NB4 (cell line): ENCODE data around the gene SYCP3.
"Not testable (repeated sequence)": the region's sequence is repeated elsewhere in the genome, so short reads cannot be mapped to it uniquely, and the experiment has no call there.

Source experiments
- DNase-seq: peaks from one replicate; pipeline ENCODE4 v3.0.0; 2010; ENCODE audit warnings: low read depth
- H3K4me3 ChIP-seq: one replicate; pipeline ENCODE4 v1.5.1; 2011; ENCODE audit warnings: mild to moderate bottlenecking, low read depth, low read length, moderate library complexity
- CTCF ChIP-seq: IDR thresholded peaks from one replicate; pipeline ENCODE4 v1.5.1; 2012; ENCODE audit warnings: low read depth, low read length
- MYC ChIP-seq: IDR thresholded peaks from 2 replicates; pipeline ENCODE4 v1.6.1; 2011; ENCODE audit warnings: low read depth, low read length
- POLR2A ChIP-seq: IDR thresholded peaks from 2 replicates; pipeline ENCODE4 v1.6.1; 2011; ENCODE audit warnings: mild to moderate bottlenecking; ENCODE audit not compliant: insufficient read length; ENCODE audit errors: extremely low read depth
- TF ChIP-seq, protein P1 (sequence below): IDR thresholded peaks from 2 replicates; pipeline ENCODE4 v1.6.1; 2011; ENCODE audit warnings: low read depth, low read length

Gene SYCP3

GRCh38 chr12:101737476-101737875 is 1.8 kb downstream of the SYCP3 start:
- no peak overlapping the region for H3K4me3 ChIP-seq
- TF ChIP-seq POLR2A: no peak
- TF ChIP-seq, protein P1, sequence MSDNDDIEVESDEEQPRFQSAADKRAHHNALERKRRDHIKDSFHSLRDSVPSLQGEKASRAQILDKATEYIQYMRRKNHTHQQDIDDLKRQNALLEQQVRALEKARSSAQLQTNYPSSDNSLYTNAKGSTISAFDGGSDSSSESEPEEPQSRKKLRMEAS: no peak
- DNase-seq: no peak

DNA sequence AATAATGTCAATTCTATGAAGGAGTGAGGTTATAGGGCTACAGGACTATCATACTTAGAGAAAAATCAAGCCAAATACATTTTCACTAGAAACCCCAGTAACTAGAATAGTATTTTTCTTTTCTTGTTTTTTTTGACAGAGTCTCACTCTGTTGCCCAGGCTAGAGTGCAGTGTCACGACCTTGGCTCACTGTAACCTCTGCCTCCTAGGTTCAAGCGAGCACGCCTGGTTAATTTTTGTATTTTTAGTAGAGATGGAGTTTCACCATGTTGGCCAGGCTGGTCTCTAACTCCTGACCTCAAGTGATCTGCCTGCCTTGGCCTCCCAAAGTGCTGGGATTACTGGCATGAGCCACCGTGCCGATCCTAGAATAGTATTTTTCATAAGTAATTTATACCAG is 4.8 kb downstream of the SYCP3 start:
- not testable (repeated sequence) for DNase-seq, H3K4me3 ChIP-seq

DNA sequence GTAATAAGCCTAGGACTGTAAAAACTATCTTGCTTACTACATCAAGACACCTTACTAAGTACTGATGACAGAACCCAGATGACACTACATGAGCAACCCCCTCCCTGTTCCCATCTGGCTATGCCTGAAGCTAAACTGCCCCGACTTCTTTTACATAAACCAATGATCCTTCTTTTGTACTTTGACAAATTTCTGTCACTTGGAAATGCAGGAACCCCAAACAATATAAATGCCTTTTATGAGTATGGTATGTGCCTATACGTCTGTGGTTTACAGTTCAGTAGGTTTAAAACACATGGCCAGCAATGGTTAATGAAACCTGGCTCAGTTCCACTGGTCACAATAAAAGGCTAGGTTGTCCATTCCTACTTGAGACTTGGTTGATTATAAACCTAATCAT is 6.1 kb downstream of the SYCP3 start:
- H3K4me3 ChIP-seq: no peak overlapping the region
- no peak for TF ChIP-seq MYC
- TF ChIP-seq POLR2A: no peak
- TF ChIP-seq, protein P1: no peak
- no peak for TF ChIP-seq CTCF
- no peak for DNase-seq

DNA sequence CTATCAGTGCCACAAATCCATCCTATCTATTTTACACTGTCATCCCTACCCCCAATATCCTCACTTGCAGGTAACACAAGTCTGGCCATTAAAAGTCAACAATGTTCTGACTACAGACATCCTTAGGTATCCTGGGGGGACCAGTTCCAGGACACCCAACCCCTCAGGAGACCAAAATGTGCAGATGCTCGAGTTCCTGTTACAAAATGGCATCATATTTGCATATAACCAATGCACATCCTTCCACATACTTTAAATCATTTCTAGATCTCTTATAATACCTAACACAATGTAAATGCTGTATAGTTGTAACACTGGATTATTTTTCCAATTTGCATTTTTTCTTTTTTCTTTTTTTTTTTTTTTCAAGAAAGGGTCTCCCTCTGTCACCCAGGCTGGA is 6.9 kb downstream of the SYCP3 start:
- TF ChIP-seq MYC: no peak
- TF ChIP-seq POLR2A: no peak
- TF ChIP-seq, protein P1: no peak
- no peak overlapping the region for H3K4me3 ChIP-seq
- no peak for DNase-seq

DNA sequence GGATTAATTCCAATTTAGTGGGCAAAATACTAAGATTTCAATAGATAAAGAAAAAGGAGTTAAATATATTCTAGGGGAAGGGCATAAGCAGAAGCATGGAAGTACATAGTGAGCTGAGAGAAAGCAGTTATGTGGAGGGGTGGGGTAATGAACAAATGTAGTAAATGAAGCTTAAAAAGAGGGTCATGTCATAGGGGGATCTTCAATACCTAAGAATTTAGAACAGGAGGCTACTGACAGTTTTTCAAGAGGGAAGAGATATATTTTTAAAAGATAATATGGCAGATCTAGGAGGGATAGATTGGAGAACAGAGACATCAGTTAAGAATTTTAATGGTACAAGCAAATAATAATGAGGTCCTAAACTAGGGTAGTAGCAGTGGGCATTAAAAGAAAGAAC is 9.4 kb downstream of the SYCP3 start:
- TF ChIP-seq CTCF (no peak), MYC (no peak), POLR2A (no peak)
- TF ChIP-seq, protein P1: no peak
- no peak overlapping the region for H3K4me3 ChIP-seq
- DNase-seq: no peak

GRCh38 chr12:101727098-101727497 is 12.2 kb downstream of the SYCP3 start:
- DNase-seq: no peak
- TF ChIP-seq MYC (no peak), CTCF (no peak), POLR2A (no peak)
- TF ChIP-seq, protein P1: no peak
- no peak overlapping the region for H3K4me3 ChIP-seq

GRCh38 chr12:101722392-101722791 is 16.9 kb downstream of the SYCP3 start:
- DNase-seq: no peak
- TF ChIP-seq POLR2A (no peak), CTCF (no peak), MYC (no peak)
- TF ChIP-seq, protein P1: no peak
- no peak overlapping the region for H3K4me3 ChIP-seq
